ENCODE measurements around the gene LRPAP1. TPM values are rescaled to one million over a fixed set of nuclear protein-coding genes. Genes with fewer than 3 reads are reported as not detected.
"Not testable (repeated sequence)": the region's sequence is repeated elsewhere in the genome, so short reads cannot be mapped to it uniquely, and the experiment has no call there.

LRPAP1 gene
- polyA plus RNA-seq, 3 donors, result 195 to 212 (median 205) TPM

- not testable (repeated sequence) for DNase-seq
Observed at GRCh38 chr4:3543415-3543814, 11.2 kb upstream of the LRPAP1 start.

GRCh38 chr4:3538906-3539305, 6.7 kb upstream of the LRPAP1 start:
- not testable (repeated sequence) for DNase-seq

GRCh38 chr4:3535812-3536211, 3.6 kb upstream of the LRPAP1 start:
- DNase-seq, result not testable (repeated sequence)

GRCh38 chr4:3533423-3533820, 1.2 kb upstream of the LRPAP1 start:
- DNase-seq, result no peak

GRCh38 chr4:3532751-3533422, 665 bp upstream of the LRPAP1 start:
- no peak for DNase-seq

GRCh38 chr4:3531318-3531878, 824 bp downstream of the LRPAP1 start:
- no peak for DNase-seq

GRCh38 chr4:3530663-3531254, 1.5 kb downstream of the LRPAP1 start:
- DNase-seq, result no peak

- no peak for DNase-seq
Observed at GRCh38 chr4:3530051-3530450, 2.2 kb downstream of the LRPAP1 start.

- DNase-seq, result no peak
Observed at GRCh38 chr4:3529363-3529762, 2.9 kb downstream of the LRPAP1 start.

- no peak for DNase-seq
Observed at GRCh38 chr4:3527914-3528876, 4.0 kb downstream of the LRPAP1 start.

- no peak for DNase-seq
Observed at GRCh38 chr4:3527101-3527913, 4.9 kb downstream of the LRPAP1 start.

GRCh38 chr4:3526456-3526855, 5.8 kb downstream of the LRPAP1 start:
- DNase-seq, result no peak

GRCh38 chr4:3525532-3526430, 6.4 kb downstream of the LRPAP1 start:
- DNase-seq, result no peak

GRCh38 chr4:3524920-3525319, 7.3 kb downstream of the LRPAP1 start:
- DNase-seq, result no peak

GRCh38 chr4:3524349-3524748, 7.9 kb downstream of the LRPAP1 start:
- no peak for DNase-seq

GRCh38 chr4:3523628-3524221, 8.5 kb downstream of the LRPAP1 start:
- DNase-seq, result no peak

- no peak for DNase-seq
Observed at GRCh38 chr4:3523146-3523627, 9.0 kb downstream of the LRPAP1 start.

GRCh38 chr4:3522651-3523050, 9.6 kb downstream of the LRPAP1 start:
- DNase-seq, result no peak

GRCh38 chr4:3522326-3522640, 9.9 kb downstream of the LRPAP1 start:
- DNase-seq, result no peak
